ENCODE measurements around the gene RLN3.

The RLN3 gene

GRCh38 chr19:14054099-14054498 lies 26.2 kb downstream of the RLN3 start:
- no peak for DNase-seq (ENCODE audit: low spot score)

GRCh38 chr19:14054721-14055120 lies 26.8 kb downstream of the RLN3 start:
- DNase-seq (ENCODE audit: low spot score): no peak

DNA sequence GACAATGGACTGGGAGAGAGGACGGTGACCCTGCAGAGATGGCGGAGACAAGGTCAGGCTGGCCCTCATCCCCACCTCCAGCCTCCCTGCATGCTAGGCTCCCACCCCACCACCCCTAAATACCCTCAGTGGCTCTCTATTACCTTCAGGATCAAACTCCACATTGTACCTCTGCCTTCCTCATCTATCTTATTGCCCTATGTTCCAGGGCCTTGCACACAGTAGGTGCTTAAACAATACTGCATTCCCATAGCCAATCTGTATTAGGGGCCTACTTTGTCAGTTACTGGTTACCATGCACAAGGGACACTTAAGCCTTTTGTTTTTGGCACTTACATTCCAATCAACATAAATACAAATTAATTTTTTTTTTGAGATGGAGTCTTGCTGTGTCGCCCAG lies 27.4 kb downstream of the RLN3 start:
- DNase-seq (ENCODE audit: low spot score): no peak

- no peak for DNase-seq (ENCODE audit: low spot score)
Observed at GRCh38 chr19:14056069-14056666, 28.2 kb downstream of the RLN3 start.

GRCh38 chr19:14056741-14057356 lies 28.9 kb downstream of the RLN3 start:
- no peak for DNase-seq (ENCODE audit: low spot score)

DNA sequence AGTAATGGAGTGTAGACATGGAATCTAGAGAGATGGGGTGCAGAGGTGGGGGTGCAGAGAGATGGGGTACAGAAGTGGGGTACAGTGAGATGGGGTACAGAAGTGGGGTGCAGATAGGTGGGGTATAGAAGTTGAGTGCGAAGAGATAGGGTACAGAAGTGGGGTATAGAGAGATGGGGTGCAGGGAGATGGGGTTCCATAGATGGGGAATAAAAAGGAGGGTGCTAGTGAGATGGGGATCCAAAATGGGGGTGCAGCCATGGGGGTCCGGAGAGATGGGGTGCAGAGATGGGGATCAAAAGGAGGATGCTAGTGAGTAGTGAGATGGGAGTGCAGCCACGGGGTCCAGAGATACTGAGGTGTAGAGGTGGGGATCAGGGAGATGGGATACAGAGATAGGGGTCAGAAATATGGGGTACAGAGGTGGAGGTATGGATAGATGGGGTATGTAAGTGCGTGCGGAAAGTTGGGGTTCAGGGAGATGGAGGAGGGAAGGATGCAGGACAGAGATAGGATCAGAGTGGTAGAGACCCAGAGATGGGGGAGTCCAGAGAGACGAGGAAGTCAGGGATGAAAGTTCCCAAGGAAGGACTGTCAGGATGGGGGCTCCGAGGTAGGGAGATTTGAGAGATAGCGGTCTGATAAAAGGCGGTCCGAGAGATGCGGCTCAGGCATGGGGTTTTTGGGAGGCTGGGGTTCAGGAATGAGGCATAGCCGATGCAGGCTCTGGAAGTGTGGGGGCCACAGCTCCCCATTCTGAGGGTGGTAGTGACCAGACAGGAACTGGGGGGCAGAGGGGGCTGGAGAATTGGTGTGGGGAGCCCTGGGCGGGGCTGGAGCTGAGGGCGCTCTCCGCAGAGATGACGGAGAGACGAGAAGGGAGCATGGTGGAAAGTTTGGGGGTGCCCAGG lies 30.5 kb downstream of the RLN3 start:
- no peak for DNase-seq (ENCODE audit: low spot score)

DNA sequence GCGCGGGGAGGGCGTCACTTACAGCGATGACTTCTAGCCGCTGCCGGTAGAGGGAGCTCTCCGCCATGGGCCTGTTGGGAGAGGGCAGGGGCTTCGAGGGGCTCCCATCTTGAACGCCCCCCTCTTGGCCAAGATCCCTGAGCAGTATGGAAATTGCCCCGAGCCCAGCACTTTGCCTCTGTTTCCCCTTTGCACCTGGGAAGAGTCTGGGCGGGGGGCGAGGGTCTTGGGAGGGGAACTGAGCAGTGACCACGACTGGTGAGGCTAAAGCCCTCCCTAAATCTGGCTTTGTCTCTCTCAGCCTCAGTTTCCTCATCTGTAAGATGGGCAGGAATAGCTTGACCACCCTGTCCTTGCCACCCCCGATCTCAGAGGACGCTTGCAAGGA lies 31.1 kb downstream of the RLN3 start:
- DNase-seq (ENCODE audit: low spot score): no peak

- DNase-seq (ENCODE audit: low spot score): no peak
Observed at GRCh38 chr19:14059652-14060155, 31.8 kb downstream of the RLN3 start.

GRCh38 chr19:14061081-14061749 lies 33.3 kb downstream of the RLN3 start:
- no peak for DNase-seq (ENCODE audit: low spot score)

DNA sequence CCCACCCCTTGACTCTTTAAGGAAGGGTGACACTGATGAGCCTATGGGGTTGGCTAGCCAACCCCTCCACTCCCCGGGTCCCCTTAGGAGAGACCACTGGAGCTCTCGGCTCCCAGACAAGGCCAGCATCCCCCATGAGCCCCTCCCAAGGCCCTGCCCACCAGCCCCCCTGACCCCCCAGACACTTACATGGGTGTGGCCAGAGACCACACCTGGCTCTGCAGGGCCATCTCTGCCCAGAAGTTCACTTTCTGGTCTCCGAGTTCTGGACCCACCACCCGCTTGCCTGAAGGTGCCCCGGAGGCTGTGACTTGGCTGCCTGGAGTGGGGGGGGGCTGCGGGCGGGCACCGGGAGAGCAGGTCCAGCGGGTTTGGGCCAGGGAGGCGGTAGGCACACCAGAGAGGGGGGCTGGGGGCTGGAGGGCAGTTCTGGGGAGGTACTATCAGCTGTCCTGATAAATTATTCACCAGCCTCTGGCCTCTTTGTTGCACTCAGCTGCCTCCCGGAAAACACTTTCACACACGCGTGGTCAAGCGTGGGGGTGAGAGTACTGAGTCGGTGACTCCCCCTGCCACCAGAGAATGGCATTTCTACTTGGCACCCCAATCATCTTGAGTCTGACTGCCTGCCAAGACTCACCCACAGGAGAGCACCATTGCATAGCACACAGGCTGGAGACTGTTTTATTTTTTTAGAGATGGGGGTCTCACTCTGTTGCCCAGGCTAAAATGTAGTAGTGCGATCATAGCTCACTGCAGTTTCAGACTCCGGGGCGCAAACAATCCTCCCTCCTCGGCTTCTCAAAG lies 34.0 kb downstream of the RLN3 start, which contains the start of gene PALM3:
Gene PALM3 (minus strand): TSS at position 326 of the 807 bp plus-strand sequence. CDS start 96 bp downstream, at position 230.
- no peak for DNase-seq (ENCODE audit: low spot score)

DNA sequence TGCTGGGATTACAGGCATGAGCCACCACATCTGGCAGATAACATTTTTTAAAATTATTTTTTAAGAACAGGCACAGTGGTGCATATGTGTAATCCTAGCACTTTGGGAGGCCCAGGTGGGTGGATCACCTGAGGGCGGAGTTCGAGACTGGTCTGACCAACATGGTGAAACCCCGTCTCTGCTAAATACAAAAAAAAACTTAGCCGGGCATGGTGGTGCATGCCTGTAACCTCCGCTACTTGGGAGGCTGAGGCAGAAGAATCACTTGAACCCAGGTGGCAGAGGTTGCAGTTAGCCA lies 34.6 kb downstream of the RLN3 start:
- no peak for DNase-seq (ENCODE audit: low spot score)

DNA sequence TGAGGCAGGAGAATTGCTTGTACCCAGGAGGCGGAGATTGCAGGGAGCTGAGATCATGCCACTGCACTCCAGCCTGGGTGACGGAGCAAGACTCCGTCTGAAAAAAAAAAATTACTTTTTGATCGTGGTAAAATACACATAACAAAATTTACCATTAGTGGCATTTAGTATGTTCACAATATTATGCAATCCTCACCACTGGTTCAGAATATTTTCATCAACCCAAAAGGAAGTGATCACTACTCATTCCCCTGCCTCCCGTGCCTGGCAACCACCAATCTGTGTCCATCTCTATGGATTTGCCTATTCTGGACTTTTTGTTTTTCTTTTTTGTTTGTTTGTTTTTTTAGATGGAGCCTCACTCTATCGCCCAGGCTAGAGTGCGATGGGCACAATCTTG lies 35.2 kb downstream of the RLN3 start:
- no peak for DNase-seq (ENCODE audit: low spot score)

DNA sequence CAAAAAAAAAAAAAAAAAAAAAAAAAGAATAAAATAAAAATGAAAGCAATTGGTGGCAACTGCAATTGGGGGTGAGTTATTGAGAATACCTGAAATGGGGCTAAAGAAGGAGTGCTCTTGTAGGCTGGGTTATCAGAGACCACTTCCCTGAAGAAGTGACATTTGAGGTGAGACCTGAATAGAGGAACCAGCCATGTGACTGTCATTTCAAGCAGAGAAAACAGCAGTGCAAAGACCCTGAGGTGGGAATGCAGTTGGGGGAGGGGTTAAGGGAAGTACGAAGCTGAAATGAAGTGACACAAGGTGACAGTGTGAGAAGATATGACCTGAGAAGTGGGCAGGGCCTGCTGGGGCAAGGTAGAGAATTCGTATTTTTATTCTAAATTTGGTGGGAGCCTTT lies 38.2 kb downstream of the RLN3 start:
- no peak for DNase-seq (ENCODE audit: low spot score)

- no peak for DNase-seq (ENCODE audit: low spot score)
Observed at GRCh38 chr19:14070268-14071050, 42.5 kb downstream of the RLN3 start.

GRCh38 chr19:14072535-14073260 lies 44.8 kb downstream of the RLN3 start, which contains the start of gene MISP3:
MISP3 (plus strand) TSS chr19:14072786; CDS start chr19:14073310, 524 bp downstream.
- no peak for DNase-seq (ENCODE audit: low spot score)

GRCh38 chr19:14073261-14073924 lies 45.4 kb downstream of the RLN3 start:
- no peak for DNase-seq (ENCODE audit: low spot score)

- no peak for DNase-seq (ENCODE audit: low spot score)
Observed at GRCh38 chr19:14073925-14074838, 46.2 kb downstream of the RLN3 start.

GRCh38 chr19:14078411-14078810 lies 50.5 kb downstream of the RLN3 start:
- DNase-seq (ENCODE audit: low spot score): no peak

All from COLO829 (cell line).